ENCODE results near the gene SFRP4. TPM values are rescaled to one million over a fixed set of nuclear protein-coding genes. Genes with fewer than 3 reads are reported as not detected.

Gene SFRP4
- total and polyA plus RNA-seq, 2 donors (not counting 1 experiment from before 2014, with no cell fraction given): 1.5 to 7.3 TPM

DNA sequence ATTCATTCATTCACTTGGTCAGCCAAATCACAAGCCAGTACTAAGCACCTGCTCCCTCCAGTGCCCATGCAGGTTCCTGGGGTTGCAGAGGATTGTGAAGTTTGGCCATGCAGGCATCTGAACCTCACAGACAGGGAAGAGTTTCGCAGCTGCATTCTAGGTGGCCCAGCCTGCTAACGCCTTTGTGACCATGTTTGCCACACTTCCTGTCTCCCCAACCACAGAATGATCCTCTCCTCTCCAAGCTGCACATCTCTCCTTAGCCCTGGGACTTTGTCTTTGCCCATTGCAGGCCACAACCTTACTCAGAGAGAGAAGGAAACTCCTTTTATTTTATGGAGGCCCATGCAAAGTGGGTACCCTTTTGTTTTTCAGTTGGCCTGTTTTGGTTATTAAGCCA lies 35.6 kb upstream of the SFRP4 start:
- Histone ChIP-seq H3K4me2 (ENCODE audit: extremely low read depth, insufficient read depth, low read length) (no peak overlapping the region), H3K9me3 (ENCODE audit: control insufficient read depth, insufficient read depth, low read depth, low read length) (no peaks in the 10 kb centered on the region), H4K20me1 (ENCODE audit: control insufficient read depth, extremely low read depth, insufficient read depth, low read length) (no peaks in the 10 kb centered on the region), H3K4me3 (replicated peaks in 1 of 4; ENCODE audit: control extremely low read depth in 1 of 4, insufficient read depth in 1 of 4, low read depth in 3 of 4, low read length in 4 of 4) (no peak overlapping the region), H3K79me2 (ENCODE audit: control insufficient read depth, insufficient read depth, low read length) (no peaks in the 10 kb centered on the region), H3K27ac (ENCODE audit: insufficient read depth, low read length) (no peak overlapping the region), H3K27me3 (ENCODE audit: control insufficient read depth, insufficient read depth, low read length) (no peaks in the 10 kb centered on the region), H3K9ac (ENCODE audit: insufficient read depth, low read length) (no peak overlapping the region), H3K4me1 (ENCODE audit: control insufficient read depth, extremely low read depth, insufficient read depth, low read length) (no peaks in the 10 kb centered on the region), H3K36me3 (ENCODE audit: control insufficient read depth, insufficient read depth, low read length) (no peaks in the 10 kb centered on the region), H2AFZ (ENCODE audit: low read length) (no peak overlapping the region)
- no peak for DNase-seq (ENCODE audit: low read depth in 2 of 2)
- TF ChIP-seq, protein P1, sequence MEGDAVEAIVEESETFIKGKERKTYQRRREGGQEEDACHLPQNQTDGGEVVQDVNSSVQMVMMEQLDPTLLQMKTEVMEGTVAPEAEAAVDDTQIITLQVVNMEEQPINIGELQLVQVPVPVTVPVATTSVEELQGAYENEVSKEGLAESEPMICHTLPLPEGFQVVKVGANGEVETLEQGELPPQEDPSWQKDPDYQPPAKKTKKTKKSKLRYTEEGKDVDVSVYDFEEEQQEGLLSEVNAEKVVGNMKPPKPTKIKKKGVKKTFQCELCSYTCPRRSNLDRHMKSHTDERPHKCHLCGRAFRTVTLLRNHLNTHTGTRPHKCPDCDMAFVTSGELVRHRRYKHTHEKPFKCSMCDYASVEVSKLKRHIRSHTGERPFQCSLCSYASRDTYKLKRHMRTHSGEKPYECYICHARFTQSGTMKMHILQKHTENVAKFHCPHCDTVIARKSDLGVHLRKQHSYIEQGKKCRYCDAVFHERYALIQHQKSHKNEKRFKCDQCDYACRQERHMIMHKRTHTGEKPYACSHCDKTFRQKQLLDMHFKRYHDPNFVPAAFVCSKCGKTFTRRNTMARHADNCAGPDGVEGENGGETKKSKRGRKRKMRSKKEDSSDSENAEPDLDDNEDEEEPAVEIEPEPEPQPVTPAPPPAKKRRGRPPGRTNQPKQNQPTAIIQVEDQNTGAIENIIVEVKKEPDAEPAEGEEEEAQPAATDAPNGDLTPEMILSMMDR (conservative IDR thresholded peaks at IDR 0.05 in 1 of 2, IDR thresholded peaks at IDR 0.05 in 1 of 2; ENCODE audit: low read depth in 1 of 2, low read length in 2 of 2): no peak
- no peak for TF ChIP-seq EZH2 (IDR thresholded peaks at IDR 0.05; ENCODE audit: low read length, missing control alignments)

- DNase-seq (ENCODE audit: low read depth in 2 of 2): no peak
- Histone ChIP-seq H3K4me1 (ENCODE audit: control insufficient read depth, extremely low read depth, insufficient read depth, low read length) (peaks cover 6% of the 10 kb centered on the region), H3K27me3 (ENCODE audit: control insufficient read depth, insufficient read depth, low read length) (no peaks in the 10 kb centered on the region), H3K27ac (ENCODE audit: insufficient read depth, low read length) (no peak overlapping the region), H3K9me3 (ENCODE audit: control insufficient read depth, insufficient read depth, low read depth, low read length) (no peaks in the 10 kb centered on the region), H3K4me3 (replicated peaks in 1 of 4; ENCODE audit: control extremely low read depth in 1 of 4, insufficient read depth in 1 of 4, low read depth in 3 of 4, low read length in 4 of 4) (no peak overlapping the region), H3K9ac (ENCODE audit: insufficient read depth, low read length) (no peak overlapping the region), H4K20me1 (ENCODE audit: control insufficient read depth, extremely low read depth, insufficient read depth, low read length) (no peaks in the 10 kb centered on the region), H3K36me3 (ENCODE audit: control insufficient read depth, insufficient read depth, low read length) (no peaks in the 10 kb centered on the region), H2AFZ (ENCODE audit: low read length) (no peak overlapping the region), H3K4me2 (ENCODE audit: extremely low read depth, insufficient read depth, low read length) (no peak overlapping the region), H3K79me2 (ENCODE audit: control insufficient read depth, insufficient read depth, low read length) (no peaks in the 10 kb centered on the region)
- no peak for TF ChIP-seq EZH2 (IDR thresholded peaks at IDR 0.05; ENCODE audit: low read length, missing control alignments)
- TF ChIP-seq, protein P1 (conservative IDR thresholded peaks at IDR 0.05 in 1 of 2, IDR thresholded peaks at IDR 0.05 in 1 of 2; ENCODE audit: low read depth in 1 of 2, low read length in 2 of 2): no peak
Observed at GRCh38 chr7:37947941-37948210, 31.3 kb upstream of the SFRP4 start.

- TF ChIP-seq EZH2 (IDR thresholded peaks at IDR 0.05; ENCODE audit: low read length, missing control alignments): no peak
- TF ChIP-seq, protein P1 (conservative IDR thresholded peaks at IDR 0.05 in 1 of 2, IDR thresholded peaks at IDR 0.05 in 1 of 2; ENCODE audit: low read depth in 1 of 2, low read length in 2 of 2): no peak
- Histone ChIP-seq H3K79me2 (ENCODE audit: control insufficient read depth, insufficient read depth, low read length) (no peaks in the 10 kb centered on the region), H3K4me1 (ENCODE audit: control insufficient read depth, extremely low read depth, insufficient read depth, low read length) (peaks cover 8% of the 10 kb centered on the region), H3K27ac (ENCODE audit: insufficient read depth, low read length) (no peak overlapping the region), H4K20me1 (ENCODE audit: control insufficient read depth, extremely low read depth, insufficient read depth, low read length) (no peaks in the 10 kb centered on the region), H3K27me3 (ENCODE audit: control insufficient read depth, insufficient read depth, low read length) (no peaks in the 10 kb centered on the region), H3K9me3 (ENCODE audit: control insufficient read depth, insufficient read depth, low read depth, low read length) (no peaks in the 10 kb centered on the region), H3K36me3 (ENCODE audit: control insufficient read depth, insufficient read depth, low read length) (no peaks in the 10 kb centered on the region), H2AFZ (ENCODE audit: low read length) (no peak overlapping the region), H3K4me2 (ENCODE audit: extremely low read depth, insufficient read depth, low read length) (no peak overlapping the region), H3K4me3 (replicated peaks in 1 of 4; ENCODE audit: control extremely low read depth in 1 of 4, insufficient read depth in 1 of 4, low read depth in 3 of 4, low read length in 4 of 4) (no peak overlapping the region), H3K9ac (ENCODE audit: insufficient read depth, low read length) (no peak overlapping the region)
- DNase-seq (ENCODE audit: low read depth in 2 of 2): no peak
Observed at GRCh38 chr7:37947138-37947940, 30.7 kb upstream of the SFRP4 start.

Measured in fibroblast of lung (primary cell).